Measurements from ENCODE around the gene NOX4.
"Not testable (repeated sequence)": the region's sequence is repeated elsewhere in the genome, so short reads cannot be mapped to it uniquely, and the experiment has no call there.

Gene NOX4

GRCh38 chr11:89410666-89411065 is 80.5 kb downstream of the NOX4 start:
- H3K4ac ChIP-seq (ENCODE audit: low read length); H3K4me2 ChIP-seq (ENCODE audit: insufficient read depth, low read length, poor library complexity, severe bottlenecking); H3K23ac ChIP-seq (ENCODE audit: low read depth, low read length, poor library complexity); H2BK120ac ChIP-seq (ENCODE audit: low read depth, low read length); H3K4me3 ChIP-seq (ENCODE audit: low read length in 2 of 2); H3K27ac ChIP-seq (replicated peaks; ENCODE audit: low read length); H2AK5ac ChIP-seq (ENCODE audit: low read depth, low read length); H3K14ac ChIP-seq (ENCODE audit: low read length); H3K4me1 ChIP-seq (ENCODE audit: control insufficient read depth in 2 of 2, insufficient read depth in 1 of 2, low read depth in 1 of 2, low read length in 2 of 2); H3K9ac ChIP-seq (ENCODE audit: low read depth, low read length, poor library complexity); H2AFZ ChIP-seq (ENCODE audit: low read length); H4K8ac ChIP-seq (ENCODE audit: low read depth, low read length); H2BK12ac ChIP-seq (ENCODE audit: low read length); DNase-seq (ENCODE audit: low spot score); H4K91ac ChIP-seq (ENCODE audit: low read depth, low read length, poor library complexity); H3K79me1 ChIP-seq (ENCODE audit: low read depth, low read length); H3K9me3 ChIP-seq (replicated peaks in 1 of 2; ENCODE audit: control insufficient read depth in 2 of 2, insufficient read depth in 1 of 2, low read depth in 1 of 2, low read length in 2 of 2); H3K27me3 ChIP-seq (ENCODE audit: control insufficient read depth in 3 of 3, insufficient read depth in 3 of 3, low read depth in 1 of 3, low read length in 3 of 3); H2BK5ac ChIP-seq (ENCODE audit: low read length); H2BK15ac ChIP-seq (ENCODE audit: low read length); H3K36me3 ChIP-seq (replicated peaks in 1 of 2; ENCODE audit: control insufficient read depth in 2 of 2, insufficient read depth in 2 of 2, low read length in 2 of 2); H3K18ac ChIP-seq (ENCODE audit: low read length): not testable (repeated sequence)
- WGBS, 2 donors (ENCODE audit: extremely low coverage in 2 of 2, insufficient read length in 2 of 2, insufficient replicate concordance in 1 of 2): no CpG with 5 or more reads among the region's 1 CpG

GRCh38 chr11:89408441-89408840 is 82.7 kb downstream of the NOX4 start:
- H3K18ac ChIP-seq (ENCODE audit: low read length); H3K79me1 ChIP-seq (ENCODE audit: low read depth, low read length); H3K23ac ChIP-seq (ENCODE audit: low read depth, low read length, poor library complexity); H3K9ac ChIP-seq (ENCODE audit: low read depth, low read length, poor library complexity); H3K4me3 ChIP-seq (ENCODE audit: low read length in 2 of 2); H4K8ac ChIP-seq (ENCODE audit: low read depth, low read length); H3K27me3 ChIP-seq (ENCODE audit: control insufficient read depth in 3 of 3, insufficient read depth in 3 of 3, low read depth in 1 of 3, low read length in 3 of 3); H3K4ac ChIP-seq (ENCODE audit: low read length); H2BK120ac ChIP-seq (ENCODE audit: low read depth, low read length); H3K9me3 ChIP-seq (replicated peaks in 1 of 2; ENCODE audit: control insufficient read depth in 2 of 2, insufficient read depth in 1 of 2, low read depth in 1 of 2, low read length in 2 of 2); H2BK5ac ChIP-seq (ENCODE audit: low read length); H3K36me3 ChIP-seq (replicated peaks in 1 of 2; ENCODE audit: control insufficient read depth in 2 of 2, insufficient read depth in 2 of 2, low read length in 2 of 2); DNase-seq (ENCODE audit: low spot score); H4K91ac ChIP-seq (ENCODE audit: low read depth, low read length, poor library complexity); H2BK12ac ChIP-seq (ENCODE audit: low read length); H2BK15ac ChIP-seq (ENCODE audit: low read length); H2AK5ac ChIP-seq (ENCODE audit: low read depth, low read length); H3K14ac ChIP-seq (ENCODE audit: low read length); H3K4me2 ChIP-seq (ENCODE audit: insufficient read depth, low read length, poor library complexity, severe bottlenecking); H3K4me1 ChIP-seq (ENCODE audit: control insufficient read depth in 2 of 2, insufficient read depth in 1 of 2, low read depth in 1 of 2, low read length in 2 of 2); H2AFZ ChIP-seq (ENCODE audit: low read length); H3K27ac ChIP-seq (replicated peaks; ENCODE audit: low read length): not testable (repeated sequence)
- WGBS, 2 donors (ENCODE audit: extremely low coverage in 2 of 2, insufficient read length in 2 of 2, insufficient replicate concordance in 1 of 2): no CpG with 5 or more reads among the region's 2 CpGs

DNA sequence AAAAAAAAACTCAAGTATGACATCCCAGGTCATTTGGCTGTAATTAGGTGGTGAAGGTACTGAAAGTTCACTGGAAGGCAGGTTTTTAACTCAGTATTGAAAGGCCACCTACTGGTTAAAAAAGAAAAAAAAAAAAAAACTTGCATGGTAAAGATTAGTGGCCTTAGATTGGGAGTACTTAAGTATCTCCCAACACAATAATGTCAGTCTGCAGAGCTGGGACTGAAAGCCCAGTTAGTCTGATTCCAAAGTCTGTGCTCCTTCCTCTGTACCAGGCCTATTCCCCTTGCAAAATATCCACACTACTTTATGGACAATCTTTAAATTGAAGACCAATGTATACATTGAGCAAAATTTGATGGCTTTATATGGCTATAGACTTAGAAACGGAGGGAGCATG is 85.5 kb downstream of the NOX4 start:
- H3K27me3 ChIP-seq (ENCODE audit: control insufficient read depth in 3 of 3, insufficient read depth in 3 of 3, low read depth in 1 of 3, low read length in 3 of 3): no peaks in the 10 kb centered on the region
- H3K79me1 ChIP-seq (ENCODE audit: low read depth, low read length): no peaks in the 10 kb centered on the region
- H2BK5ac ChIP-seq (ENCODE audit: low read length): no peak overlapping the region
- H3K9me3 ChIP-seq (replicated peaks in 1 of 2; ENCODE audit: control insufficient read depth in 2 of 2, insufficient read depth in 1 of 2, low read depth in 1 of 2, low read length in 2 of 2): no peaks in the 10 kb centered on the region
- no peak overlapping the region for H3K23ac ChIP-seq (ENCODE audit: low read depth, low read length, poor library complexity)
- H2AK5ac ChIP-seq (ENCODE audit: low read depth, low read length): no peak overlapping the region
- no peak overlapping the region for H3K27ac ChIP-seq (replicated peaks; ENCODE audit: low read length)
- H3K4me3 ChIP-seq (ENCODE audit: low read length in 2 of 2): no peak overlapping the region
- no peak overlapping the region for H3K9ac ChIP-seq (ENCODE audit: low read depth, low read length, poor library complexity)
- no peak overlapping the region for H2BK15ac ChIP-seq (ENCODE audit: low read length)
- no peak overlapping the region for H2BK12ac ChIP-seq (ENCODE audit: low read length)
- no peak overlapping the region for H4K8ac ChIP-seq (ENCODE audit: low read depth, low read length)
- H2AFZ ChIP-seq (ENCODE audit: low read length): no peak overlapping the region
- no peaks in the 10 kb centered on the region for H3K36me3 ChIP-seq (replicated peaks in 1 of 2; ENCODE audit: control insufficient read depth in 2 of 2, insufficient read depth in 2 of 2, low read length in 2 of 2)
- H3K4me2 ChIP-seq (ENCODE audit: insufficient read depth, low read length, poor library complexity, severe bottlenecking): no peak overlapping the region
- H3K18ac ChIP-seq (ENCODE audit: low read length): no peak overlapping the region
- no peak overlapping the region for H3K14ac ChIP-seq (ENCODE audit: low read length)
- no peak overlapping the region for H4K91ac ChIP-seq (ENCODE audit: low read depth, low read length, poor library complexity)
- no peak for DNase-seq (ENCODE audit: low spot score)
- peaks cover 0 to 3% of the 10 kb centered on the region in 2 donors for H3K4me1 ChIP-seq (ENCODE audit: control insufficient read depth in 2 of 2, insufficient read depth in 1 of 2, low read depth in 1 of 2, low read length in 2 of 2)
- no peak overlapping the region for H2BK120ac ChIP-seq (ENCODE audit: low read depth, low read length)
- WGBS, 2 donors (ENCODE audit: extremely low coverage in 2 of 2, insufficient read length in 2 of 2, insufficient replicate concordance in 1 of 2): no CpG with 5 or more reads among the region's 1 CpG
- H3K4ac ChIP-seq (ENCODE audit: low read length): no peak overlapping the region

DNA sequence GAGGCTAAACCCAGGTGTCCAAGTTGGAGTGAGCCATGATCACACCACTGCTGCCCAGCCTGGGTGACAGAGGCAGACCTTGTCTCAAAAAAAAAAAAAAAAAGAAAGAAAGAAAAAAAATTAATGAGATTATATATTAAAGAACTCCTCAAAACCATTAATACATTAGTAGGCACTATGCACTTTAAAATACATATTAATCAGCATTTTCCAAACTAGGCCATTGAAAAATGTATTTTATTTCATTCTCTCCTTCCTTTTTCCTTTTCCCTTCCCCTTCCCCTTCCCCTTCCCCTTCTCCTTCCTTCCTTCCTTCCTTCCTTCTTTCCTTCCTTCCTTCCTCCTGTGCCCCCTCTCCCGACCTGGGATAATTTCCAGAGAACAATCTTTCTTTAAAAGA is 99.5 kb downstream of the NOX4 start:
- H3K18ac ChIP-seq (ENCODE audit: low read length); H3K27me3 ChIP-seq (ENCODE audit: control insufficient read depth in 3 of 3, insufficient read depth in 3 of 3, low read depth in 1 of 3, low read length in 3 of 3); H4K91ac ChIP-seq (ENCODE audit: low read depth, low read length, poor library complexity); H2BK5ac ChIP-seq (ENCODE audit: low read length); H3K4me2 ChIP-seq (ENCODE audit: insufficient read depth, low read length, poor library complexity, severe bottlenecking); H2AFZ ChIP-seq (ENCODE audit: low read length); H2BK12ac ChIP-seq (ENCODE audit: low read length); H3K4ac ChIP-seq (ENCODE audit: low read length); H3K4me1 ChIP-seq (ENCODE audit: control insufficient read depth in 2 of 2, insufficient read depth in 1 of 2, low read depth in 1 of 2, low read length in 2 of 2); H3K9me3 ChIP-seq (replicated peaks in 1 of 2; ENCODE audit: control insufficient read depth in 2 of 2, insufficient read depth in 1 of 2, low read depth in 1 of 2, low read length in 2 of 2); H3K27ac ChIP-seq (replicated peaks; ENCODE audit: low read length); H3K36me3 ChIP-seq (replicated peaks in 1 of 2; ENCODE audit: control insufficient read depth in 2 of 2, insufficient read depth in 2 of 2, low read length in 2 of 2); H3K79me1 ChIP-seq (ENCODE audit: low read depth, low read length); H3K23ac ChIP-seq (ENCODE audit: low read depth, low read length, poor library complexity); H2BK120ac ChIP-seq (ENCODE audit: low read depth, low read length); H2BK15ac ChIP-seq (ENCODE audit: low read length); H3K4me3 ChIP-seq (ENCODE audit: low read length in 2 of 2); H3K9ac ChIP-seq (ENCODE audit: low read depth, low read length, poor library complexity); H2AK5ac ChIP-seq (ENCODE audit: low read depth, low read length); H3K14ac ChIP-seq (ENCODE audit: low read length); DNase-seq (ENCODE audit: low spot score); H4K8ac ChIP-seq (ENCODE audit: low read depth, low read length): not testable (repeated sequence)
- no CpG with 5 or more reads among the region's 1 CpG for WGBS, 2 donors (ENCODE audit: extremely low coverage in 2 of 2, insufficient read length in 2 of 2, insufficient replicate concordance in 1 of 2)
